Lung (tissue), 16 donors: ENCODE results near the gene ZBBX. TPM values are rescaled to one million over a fixed set of nuclear protein-coding genes. Genes with fewer than 3 reads are reported as not detected.
"Not testable (repeated sequence)": the region's sequence is repeated elsewhere in the genome, so short reads cannot be mapped to it uniquely, and the experiment has no call there.

ENCODE experiments used
- ATAC-seq: fragments of 200-7000 bp; cut with Tn5 transposase; one replicate; pipeline ENCODE4 v1.9.1; 2020; ENCODE audit warnings: moderate number of reproducible peaks; ENCODE audit not compliant: insufficient read depth, low FRiP score
- DNase-seq, 3 donors: peaks; one replicate each; pipeline ENCODE4 v3.0.0-alpha.2; 2013 to 2017
- H3K27ac ChIP-seq, 2 donors: one replicate each; pipeline ENCODE4 v1.5.1; 2013; ENCODE audit warnings: mild to moderate bottlenecking in 2 of 2, moderate library complexity in 2 of 2, control low read depth in 1 of 2, inconsistent platforms in 1 of 2, low read depth in 1 of 2, low read length in 1 of 2
- H3K27me3 ChIP-seq, 3 donors: one replicate each; pipeline ENCODE4 v1.5.1; 2013; ENCODE audit warnings: low read length in 2 of 3; ENCODE audit not compliant: control insufficient read depth in 3 of 3, insufficient read depth in 3 of 3
- H3K36me3 ChIP-seq, 4 donors: one replicate each; pipeline ENCODE4 v1.5.1; 2013; ENCODE audit warnings: low read length in 4 of 4, mild to moderate bottlenecking in 1 of 4, moderate library complexity in 1 of 4; ENCODE audit not compliant: control insufficient read depth in 4 of 4, insufficient read depth in 4 of 4
- H3K4me1 ChIP-seq, 5 donors: one replicate each; pipeline ENCODE4 v1.5.1; 2013; ENCODE audit warnings: low read length in 5 of 5, mild to moderate bottlenecking in 2 of 5, moderate library complexity in 1 of 5; ENCODE audit not compliant: control insufficient read depth in 5 of 5, insufficient read depth in 5 of 5
- H3K4me3 ChIP-seq: one replicate; pipeline ENCODE4 v1.5.1; 2013; ENCODE audit warnings: mild to moderate bottlenecking, control low read depth, moderate library complexity
- H3K9ac ChIP-seq, 2 donors: one replicate each; pipeline ENCODE4 v1.5.1; 2013; ENCODE audit warnings: low read length in 2 of 2, control low read depth in 1 of 2; ENCODE audit not compliant: insufficient read depth in 1 of 2
- H3K9me3 ChIP-seq, 4 donors: one replicate each; pipeline ENCODE4 v1.5.1; 2013; ENCODE audit warnings: low read length in 3 of 4, mild to moderate bottlenecking in 1 of 4, moderate library complexity in 1 of 4; ENCODE audit not compliant: control insufficient read depth in 4 of 4, insufficient read depth in 3 of 4
- CTCF ChIP-seq: IDR thresholded peaks from 2 replicates; pipeline ENCODE4 v1.5.1; 2012; ENCODE audit warnings: mild to moderate bottlenecking; ENCODE audit errors: control extremely low read depth, extremely low read depth
- WGBS, 2 donors: extraction: QIAGEN DNeasy Blood & Tissue Kit; methylation state at CpG; one replicate each; pipeline ENCODE4 v1.1.7; 2013; 5-methylcytosine and 5-hydroxymethylcytosine counted together
- long read RNA-seq, 5 donors: transcript quantifications; one replicate each; lab custom pipeline, GENCODE V29; 2026
- polyA plus RNA-seq, 2 donors: library from polyadenylated mRNA; stranded (reverse); fragments of 200-250 nt; gene quantifications; one replicate each; pipeline ENCODE4 v1.2.1, GENCODE V29; 2013
- total RNA-seq, 2 donors: library from RNA; depleted of rRNA in 1 of 2; stranded (reverse); fragments of >200 nt in 1 of 2; gene quantifications; one replicate each; pipeline ENCODE4 v1.2.1, GENCODE V29; 2014 to 2021
- donor health status: control.
- donor health status: control.
- donor health status: Bipolar disorder and iron deficiency.
- donor health status: healthy.
- donor health status: DM: yes; HTN: yes; CAD: no.

Gene ZBBX
- 10 to 100 TPM; 22.8 to 51.3 TPM for total RNA-seq
- 10 to 100 TPM in 1 of 2 donors, 1 to 10 TPM in 1; 7.1 to 11.3 TPM for polyA plus RNA-seq
- long read RNA-seq, donor 1, partial matches to known transcripts = 0 of 3 reads
- long read RNA-seq, donor 1, other reads (novel, unspliced or antisense) = 0 of 3 reads
- long read RNA-seq, donor 2, partial matches to known transcripts = 0 of 1 reads
- long read RNA-seq, donor 2, other reads (novel, unspliced or antisense) = 0 of 1 reads
- long read RNA-seq, donor 3 = 0 reads
- long read RNA-seq, donor 4 = 0 reads
- long read RNA-seq, donor 5 = 0 reads

- DNase-seq = peak; percentile 90 to 92 (median 91)
- ATAC-seq = peak; percentile 91
- H3K4me1 ChIP-seq = peaks cover 0 to 4% (median 0%) of the 10 kb centered on the region in 5 donors
- H3K27me3 ChIP-seq = peaks cover 0 to 3% (median 0%) of the 10 kb centered on the region in 3 donors
- H3K4me3 ChIP-seq = no peak within 1 kb of the TSS
- no peaks in the 10 kb centered on the region for H3K36me3 ChIP-seq
- no peak within 1 kb of the TSS for H3K27ac ChIP-seq
- TF ChIP-seq CTCF = peak; percentile 42
- 3% methylated on average over 28 of the region's 28 CpGs for WGBS, 2 donors
- H3K9me3 ChIP-seq = no peaks in the 10 kb centered on the region
- H3K9ac ChIP-seq = no peak within 1 kb of the TSS
These were observed at the start of gene ZBBX for GRCh38 chr3:167380004-167380689. Gene ZBBX, minus strand, starts transcription at chr3:167380297. Its CDS starts 7,396 bp downstream, at chr3:167372901.

- 90 to 93% methylated on average over 3 of the region's 3 CpGs for WGBS, 2 donors
- not testable (repeated sequence) for H3K27me3 ChIP-seq, H3K4me1 ChIP-seq, H3K27ac ChIP-seq, H3K4me3 ChIP-seq, H3K9me3 ChIP-seq, H3K36me3 ChIP-seq, ATAC-seq, H3K9ac ChIP-seq, DNase-seq
These were observed 46.9 kb upstream of the ZBBX start for GRCh38 chr3:167426962-167427361.

GRCh38 chr3:167422396-167422795, 42.3 kb upstream of the ZBBX start:
- H3K36me3 ChIP-seq, H3K27ac ChIP-seq, ATAC-seq, DNase-seq, H3K4me1 ChIP-seq, H3K9me3 ChIP-seq, H3K27me3 ChIP-seq, H3K9ac ChIP-seq, H3K4me3 ChIP-seq: not testable (repeated sequence)
- 85 to 90% methylated on average over 4 of the region's 4 CpGs for WGBS, 2 donors

- WGBS, 2 donors = 72 to 75% methylated on average over 1 of the region's 1 CpG
These were observed 29.5 kb upstream of the ZBBX start for GRCh38 chr3:167409611-167410010.

More at GRCh38 chr3:167409611-167410010, 29.5 kb upstream of the ZBBX start:
- no peak for TF ChIP-seq CTCF
- H3K36me3 ChIP-seq = no peaks in the 10 kb centered on the region
- no peak overlapping the region for H3K9ac ChIP-seq
- H3K27ac ChIP-seq = no peak overlapping the region
- peaks cover 0 to 20% (median 0%) of the 10 kb centered on the region in 5 donors for H3K4me1 ChIP-seq
- H3K9me3 ChIP-seq = no peaks in the 10 kb centered on the region
- no peak for ATAC-seq
- no peaks in the 10 kb centered on the region for H3K27me3 ChIP-seq
- DNase-seq = peak; percentile 50 to 93 (median 89)
- no peak overlapping the region for H3K4me3 ChIP-seq
